Natural killer cell (primary cell): ENCODE data around the gene SOBP. TPM values are rescaled to one million over a fixed set of nuclear protein-coding genes. Genes with fewer than 3 reads are reported as not detected.

Source experiments
- ATAC-seq, 3 donors: fragments of 150-1000 bp in 2 of 3; fragments of 200-7000 bp in 1 of 3; cut with Tn5 transposase; 1 replicate in 1 of 3; 2 replicates in 2 of 3; pipeline ENCODE4 v1.10.0; 2021; ENCODE audit warnings: mild to moderate bottlenecking in 2 of 3, moderate library complexity in 2 of 3
- DNase-seq, 2 donors: peaks; one replicate each; pipeline versions ENCODE4 v3.0.0 to v3.0.0-alpha.2; 2013 to 2021; ENCODE audit warnings: mixed read lengths in 1 of 2
- H3K27ac ChIP-seq: one replicate; pipeline ENCODE4 v1.5.1; 2013; ENCODE audit warnings: mild to moderate bottlenecking, low read length
- H3K27me3 ChIP-seq: one replicate; pipeline ENCODE4 v1.6.1; 2013; ENCODE audit warnings: low read length; ENCODE audit not compliant: control insufficient read depth, insufficient read depth
- H3K36me3 ChIP-seq: one replicate; pipeline ENCODE4 v1.6.1; 2013; ENCODE audit warnings: low read length; ENCODE audit not compliant: control insufficient read depth, insufficient read depth
- H3K4me1 ChIP-seq: one replicate; pipeline ENCODE4 v1.6.1; 2013; ENCODE audit warnings: low read length; ENCODE audit not compliant: control insufficient read depth, insufficient read depth
- H3K4me3 ChIP-seq: one replicate; pipeline ENCODE4 v1.5.1; 2013; ENCODE audit warnings: low read length
- H3K9me3 ChIP-seq: one replicate; pipeline ENCODE4 v1.6.1; 2013; ENCODE audit warnings: low read length; ENCODE audit not compliant: control insufficient read depth, insufficient read depth
- H3K27ac Mint-ChIP-seq, 2 donors: one replicate each; pipeline ENCODE4 v1.8.0; 2022; ENCODE audit warnings: mild to moderate bottlenecking in 2 of 2, mixed read lengths in 2 of 2, moderate library complexity in 1 of 2
- H3K27me3 Mint-ChIP-seq, 2 donors: one replicate each; pipeline ENCODE4 v1.8.0; 2022; ENCODE audit warnings: low read depth in 2 of 2, mixed read lengths in 2 of 2
- H3K36me3 Mint-ChIP-seq: one replicate; pipeline ENCODE4 v1.8.0; 2022; ENCODE audit warnings: mixed read lengths
- H3K4me1 Mint-ChIP-seq, 2 donors: one replicate each; pipeline ENCODE4 v1.8.0; 2022; ENCODE audit warnings: mixed read lengths in 2 of 2
- H3K4me3 Mint-ChIP-seq: one replicate; pipeline ENCODE4 v1.8.0; 2022; ENCODE audit warnings: mild to moderate bottlenecking, moderate library complexity, mixed read lengths
- H3K9me3 Mint-ChIP-seq, 2 donors: one replicate each; pipeline ENCODE4 v1.8.0; 2022; ENCODE audit warnings: mixed read lengths in 2 of 2
- CTCF ChIP-seq: fragments of 200-600 bp; IDR thresholded peaks from one replicate; pipeline ENCODE4 v1.8.0; 2022; ENCODE audit warnings: antibody characterized with exemption
- WGBS: methylation state at CpG from one replicate; pipeline ENCODE4 v1.1.7; 2013; ENCODE audit warnings: missing lambda C conversion rate; ENCODE audit not compliant: insufficient coverage; 5-methylcytosine and 5-hydroxymethylcytosine counted together
- intact Hi-C: fragments of 100-400 bp; cut with micrococcal nuclease; formaldehyde crosslinking; loops from one replicate; pipeline ENCODE4 v1.14.2; 2022
- total RNA-seq, 4 donors: library from RNA; stranded (reverse); fragments of 120-200 nt in 1 of 4; gene quantifications; one replicate each; pipeline versions ENCODE4 v1.2.3 to v1.2.4, GENCODE V29; 2013 to 2022

Gene SOBP
- total RNA-seq, 3 donors from 2014 or later (not counting 1 experiment from before 2014, with no cell fraction given), result 0.16 TPM; not detected in 1

GRCh38 chr6:107479089-107479690, 10.7 kb upstream of the SOBP start:
- H3K36me3 Mint-ChIP-seq, result no peaks in the 10 kb centered on the region
- peaks cover 37 to 48% of the 10 kb centered on the region in 2 donors for H3K27me3 Mint-ChIP-seq
- intact Hi-C loops, result no loop called here
- WGBS, result 80% methylated on average over 1 of the region's 4 CpGs
- H3K4me3 ChIP-seq, result no peak overlapping the region
- H3K36me3 ChIP-seq, result no peaks in the 10 kb centered on the region
- no peak for DNase-seq
- no peaks in the 10 kb centered on the region for H3K9me3 ChIP-seq
- no peak for TF ChIP-seq CTCF
- no peak for ATAC-seq
- no peaks in the 10 kb centered on the region for H3K9me3 Mint-ChIP-seq
- H3K27ac ChIP-seq, result no peak overlapping the region
- no peaks in the 10 kb centered on the region for H3K4me1 Mint-ChIP-seq
- H3K27me3 ChIP-seq, result peaks cover 13% of the 10 kb centered on the region
- H3K4me1 ChIP-seq, result no peaks in the 10 kb centered on the region
- no peak overlapping the region for H3K27ac Mint-ChIP-seq
- no peak overlapping the region for H3K4me3 Mint-ChIP-seq

DNA sequence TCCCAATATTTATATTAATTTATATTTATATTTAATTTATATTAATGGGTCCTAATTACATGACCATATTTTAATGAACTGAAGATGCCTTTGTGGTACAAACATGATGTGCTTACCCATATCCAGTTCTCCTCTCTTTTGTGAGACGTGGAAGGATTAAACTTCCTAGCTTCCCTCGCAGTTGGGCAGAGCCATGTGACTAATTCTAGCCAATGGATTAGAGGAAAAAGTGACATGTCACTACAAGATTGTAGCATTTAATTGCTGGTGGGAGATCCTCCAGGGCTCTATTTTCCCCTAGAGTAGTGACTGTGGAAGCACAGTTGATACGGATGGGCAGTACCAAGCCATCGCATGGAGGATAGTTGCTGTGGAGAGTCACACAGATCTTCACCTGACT, 4.8 kb upstream of the SOBP start:
- Histone ChIP-seq H3K27me3 (peaks cover 41% of the 10 kb centered on the region), H3K27ac (no peak overlapping the region), H3K4me1 (peaks cover 17% of the 10 kb centered on the region), H3K4me3 (no peak overlapping the region), H3K9me3 (no peaks in the 10 kb centered on the region), H3K36me3 (no peaks in the 10 kb centered on the region)
- Mint-ChIP-seq H3K9me3 (no peaks in the 10 kb centered on the region), H3K4me3 (no peak overlapping the region), H3K4me1 (peaks cover 12 to 15% of the 10 kb centered on the region in 2 donors), H3K36me3 (no peaks in the 10 kb centered on the region), H3K27ac (no peak overlapping the region), H3K27me3 (peaks cover 48 to 62% of the 10 kb centered on the region in 2 donors)
- DNase-seq (no peak), ATAC-seq (no peak)
- intact Hi-C loops, result no loop called here
- TF ChIP-seq CTCF, result no peak
- 94% methylated on average over 3 of the region's 4 CpGs for WGBS

DNA sequence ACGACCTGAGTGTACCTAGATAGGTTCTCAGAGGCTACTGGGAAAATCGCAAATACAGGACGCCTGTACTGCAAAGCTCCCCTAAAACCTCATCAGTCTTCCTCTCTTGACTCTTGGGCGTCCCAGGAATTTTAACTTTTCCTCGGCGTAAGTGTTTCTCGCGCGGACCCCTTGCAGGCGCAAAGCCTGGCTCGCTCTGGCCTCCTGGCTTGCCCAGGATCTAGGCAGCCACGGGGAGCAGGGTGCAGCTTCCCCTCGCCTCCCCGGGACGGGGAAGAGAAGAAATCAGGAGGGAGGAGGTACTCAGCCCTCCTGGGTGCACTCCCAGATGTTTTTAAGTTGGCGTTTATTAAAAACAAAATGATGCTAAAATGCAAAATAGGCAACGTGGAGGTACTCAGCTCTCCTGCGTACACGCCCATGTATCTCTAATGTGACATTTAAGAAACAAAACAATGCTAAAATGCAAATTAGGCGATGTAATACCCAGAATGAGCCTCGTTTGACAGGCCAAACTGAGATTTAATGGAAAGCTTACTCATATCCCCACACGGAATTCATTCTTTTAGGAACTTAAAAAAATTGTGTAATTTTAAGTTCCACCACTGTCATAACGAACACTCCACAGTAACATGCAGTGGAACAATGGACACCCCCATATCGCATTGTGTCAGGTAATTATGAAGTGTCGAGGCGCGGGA, 1.6 kb upstream of the SOBP start:
- Mint-ChIP-seq H3K27me3 (peaks cover 39 to 42% of the 10 kb centered on the region in 2 donors), H3K9me3 (no peaks in the 10 kb centered on the region), H3K4me1 (peaks cover 28 to 29% of the 10 kb centered on the region in 2 donors), H3K27ac (peak overlapping the region in 1 of 2 donors; percentile 75), H3K36me3 (no peaks in the 10 kb centered on the region), H3K4me3 (peak overlapping the region; percentile 83)
- no peaks in the 10 kb centered on the region for H3K9me3 ChIP-seq
- H3K27me3 ChIP-seq, result peaks cover 60% of the 10 kb centered on the region
- TF ChIP-seq CTCF, result no peak
- intact Hi-C loops, result no loop called here
- H3K4me3 ChIP-seq, result no peak overlapping the region
- DNase-seq, result no peak
- no peaks in the 10 kb centered on the region for H3K36me3 ChIP-seq
- WGBS, result 5% methylated on average over 26 of the region's 27 CpGs
- H3K27ac ChIP-seq, result no peak overlapping the region
- no peak for ATAC-seq
- H3K4me1 ChIP-seq, result peaks cover 28% of the 10 kb centered on the region
